Measurements from ENCODE around the gene OSBPL9. TPM values are rescaled to one million over a fixed set of nuclear protein-coding genes. Genes with fewer than 3 reads are reported as not detected.
"Not testable (repeated sequence)": the region's sequence is repeated elsewhere in the genome, so short reads cannot be mapped to it uniquely, and the experiment has no call there.

Gene OSBPL9
- total RNA-seq, 1 experiment from 2014 or later = 47.7 TPM

DNA sequence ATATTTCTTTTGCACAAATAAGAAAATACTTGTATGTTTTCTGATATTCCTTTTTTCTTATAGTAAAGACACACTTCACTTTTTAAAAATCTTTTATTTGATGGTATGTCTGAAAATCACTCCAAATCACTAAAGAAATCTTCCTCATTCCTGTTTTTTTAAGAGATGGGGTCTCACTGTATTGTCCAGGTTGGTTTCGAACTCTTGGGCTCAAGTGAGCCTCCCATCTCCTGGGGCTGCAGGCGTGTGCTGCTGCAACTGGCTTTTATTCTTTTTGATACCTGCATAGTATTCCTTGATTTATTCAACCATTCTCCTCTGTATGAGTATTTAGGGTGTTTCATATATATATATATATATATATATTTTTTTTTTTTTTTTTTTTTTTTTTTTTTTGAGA, 88.1 kb downstream of the OSBPL9 start:
- no peak for DNase-seq (ENCODE audit: extremely low read depth, low read depth)

DNA sequence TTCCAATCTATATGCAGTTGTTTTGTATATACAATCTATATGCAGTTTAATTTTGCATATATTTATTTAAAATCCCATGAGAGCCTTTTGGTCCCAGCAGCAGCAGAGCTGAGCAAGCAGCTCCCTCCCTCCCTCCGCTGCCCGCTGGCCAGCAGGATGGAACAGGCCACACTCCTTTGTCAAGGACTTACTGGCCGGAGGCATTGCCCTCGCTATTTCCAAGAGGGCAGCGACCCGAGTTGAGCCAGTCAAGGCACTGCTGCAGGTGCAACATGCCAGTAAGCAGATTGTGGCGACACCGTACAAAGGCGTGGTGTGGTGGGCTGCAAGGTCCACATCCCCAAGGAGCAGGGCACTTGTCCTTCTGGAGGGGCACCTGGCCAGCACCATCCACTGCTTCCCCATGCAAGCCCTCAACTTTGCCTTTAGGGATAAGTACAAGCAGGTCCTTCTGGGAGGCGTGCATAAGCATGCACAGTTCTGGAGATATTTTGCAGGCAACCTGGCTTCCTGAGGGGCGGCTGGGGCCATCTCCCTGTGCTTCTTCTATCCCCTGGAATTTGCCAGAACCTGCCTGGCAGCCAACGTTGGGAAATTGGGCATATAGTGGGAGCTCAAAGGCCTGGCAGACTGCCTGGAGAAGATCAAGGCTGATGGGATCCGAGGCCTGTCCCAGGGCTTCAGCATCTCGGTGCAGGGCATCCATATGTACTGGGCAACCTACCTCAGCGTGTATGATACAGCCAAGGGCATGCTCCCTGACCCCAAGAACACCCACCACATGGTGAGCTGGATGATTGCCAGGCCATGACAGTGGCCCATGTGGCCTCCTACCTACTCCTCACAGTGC, 92.2 kb downstream of the OSBPL9 start:
- no peak for DNase-seq (ENCODE audit: extremely low read depth, low read depth)

DNA sequence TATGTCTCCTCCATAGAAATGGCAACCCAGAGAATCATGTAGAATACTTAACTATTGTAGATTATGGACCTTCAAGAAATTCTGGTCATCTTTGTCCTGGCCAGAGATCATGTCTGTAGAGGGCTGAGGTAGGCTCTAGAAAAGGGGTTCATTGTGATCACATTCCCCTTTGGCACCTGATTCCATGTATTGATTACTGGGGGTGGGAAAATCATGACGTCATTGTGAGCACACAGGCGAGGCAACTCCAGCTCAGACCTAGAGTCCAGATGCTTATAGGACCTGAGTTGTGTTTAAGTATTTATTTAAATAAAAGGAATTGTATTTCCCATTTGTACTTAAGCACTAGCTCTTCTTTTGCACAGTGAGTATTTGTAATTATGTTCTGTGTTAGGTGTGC, 93.1 kb downstream of the OSBPL9 start:
- DNase-seq (ENCODE audit: extremely low read depth, low read depth) = no peak

DNA sequence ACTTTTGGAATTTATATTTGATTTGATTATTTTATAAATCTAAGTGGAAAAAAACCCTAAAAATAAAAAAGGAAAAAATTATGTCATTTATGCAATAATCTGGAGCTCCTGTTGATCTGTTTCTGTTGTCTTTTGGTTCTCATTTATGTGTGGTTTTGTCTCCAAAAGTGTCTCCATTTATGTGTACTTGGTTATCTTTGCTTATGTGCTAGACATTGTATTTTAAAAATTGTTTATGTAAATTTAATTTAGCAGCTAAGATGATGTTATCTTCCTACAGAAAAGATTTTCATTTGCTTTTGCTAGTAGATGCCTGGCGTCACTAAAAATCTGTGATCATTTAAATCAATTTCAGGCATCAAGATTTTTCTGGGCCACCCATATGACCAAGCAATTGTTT, 95.7 kb downstream of the OSBPL9 start:
- no peak for DNase-seq (ENCODE audit: extremely low read depth, low read depth)

DNA sequence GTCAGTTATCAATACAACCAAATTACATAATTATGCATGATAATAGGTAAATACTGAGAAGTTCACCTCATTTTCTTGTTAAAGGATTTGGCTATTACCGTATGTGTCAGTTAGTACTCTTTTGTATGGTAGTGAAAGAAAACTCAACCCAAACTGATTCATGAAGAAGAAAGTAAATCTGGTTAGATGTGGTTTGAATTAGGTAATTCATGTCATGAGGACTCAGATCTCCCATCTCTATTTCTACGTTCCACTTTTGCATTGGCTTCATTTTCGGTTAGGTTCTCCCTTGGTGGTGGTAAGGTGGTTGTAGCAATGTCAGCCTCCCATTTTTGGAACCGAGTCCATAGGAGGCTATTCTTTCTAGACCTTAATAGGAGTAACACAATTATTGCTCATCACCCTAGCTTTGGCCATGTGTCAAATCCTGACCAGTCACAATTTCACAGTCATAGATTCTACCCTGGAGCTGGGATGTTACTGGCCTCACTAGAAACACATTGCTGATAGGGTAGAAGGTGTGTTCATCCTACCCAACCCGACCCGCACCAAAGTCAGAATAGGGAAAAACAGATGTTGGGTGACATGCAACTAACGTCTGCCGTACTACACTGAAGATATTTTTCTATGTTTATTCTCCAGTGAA, 97.6 kb downstream of the OSBPL9 start:
- DNase-seq (ENCODE audit: extremely low read depth, low read depth) = no peak

DNA sequence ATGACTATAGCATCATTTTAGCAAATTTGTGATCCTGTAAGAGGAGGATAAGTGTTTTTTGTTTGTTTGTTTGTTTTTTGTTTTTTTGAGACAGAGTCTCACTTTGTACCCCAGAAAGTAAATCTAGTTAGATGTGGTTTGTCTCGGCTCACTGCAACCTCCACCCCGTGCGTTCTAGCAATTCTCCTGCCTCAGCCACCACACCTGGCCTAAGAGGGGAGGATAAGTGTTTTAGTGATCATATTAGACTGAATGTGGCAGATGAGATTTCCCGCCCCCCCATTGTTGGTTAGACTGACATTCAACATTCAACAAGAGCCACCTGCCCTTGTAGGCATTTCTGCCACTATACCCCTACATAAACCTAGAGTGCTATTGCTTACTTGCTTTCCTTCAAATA, 98.5 kb downstream of the OSBPL9 start:
- no peak for DNase-seq (ENCODE audit: extremely low read depth, low read depth)

DNA sequence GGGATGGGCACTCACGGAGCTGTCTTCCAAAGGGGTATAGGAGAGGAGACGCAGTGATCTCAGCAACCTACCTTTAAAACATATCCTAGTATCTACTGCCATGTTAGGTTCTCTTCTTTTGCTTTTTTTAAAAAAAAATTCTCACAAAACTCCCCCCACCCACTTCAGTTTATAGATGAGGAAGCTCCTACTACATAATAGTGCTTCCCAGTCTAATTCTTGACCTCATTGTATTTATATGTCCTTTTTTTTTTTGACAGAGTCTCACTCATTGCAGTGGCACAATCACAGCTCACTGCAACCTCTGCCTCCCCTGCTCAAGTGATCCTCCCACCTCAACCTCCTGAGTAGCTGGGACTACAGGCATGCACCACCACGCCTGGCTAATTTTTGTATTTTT, 99.9 kb downstream of the OSBPL9 start:
- DNase-seq (ENCODE audit: extremely low read depth, low read depth) = no peak

DNA sequence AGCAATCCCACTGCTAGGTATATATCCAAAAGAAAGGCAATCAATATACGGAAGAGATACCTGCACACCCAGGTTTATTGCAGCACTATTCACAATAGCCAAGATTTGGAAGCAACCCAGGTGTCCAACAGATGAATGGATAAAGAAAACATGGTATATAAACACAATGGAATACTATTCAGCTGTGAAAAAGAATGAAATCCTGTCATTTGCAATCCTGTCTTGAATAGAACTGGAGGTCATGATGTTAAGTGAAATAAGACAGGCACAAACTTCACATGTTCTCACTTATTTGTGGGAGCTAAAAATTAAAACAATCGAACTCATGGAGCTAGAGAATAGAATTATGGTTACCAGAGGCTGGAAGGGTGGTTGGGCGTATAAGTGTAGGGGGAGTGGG, 101.0 kb downstream of the OSBPL9 start:
- DNase-seq (ENCODE audit: extremely low read depth, low read depth) = no peak

DNA sequence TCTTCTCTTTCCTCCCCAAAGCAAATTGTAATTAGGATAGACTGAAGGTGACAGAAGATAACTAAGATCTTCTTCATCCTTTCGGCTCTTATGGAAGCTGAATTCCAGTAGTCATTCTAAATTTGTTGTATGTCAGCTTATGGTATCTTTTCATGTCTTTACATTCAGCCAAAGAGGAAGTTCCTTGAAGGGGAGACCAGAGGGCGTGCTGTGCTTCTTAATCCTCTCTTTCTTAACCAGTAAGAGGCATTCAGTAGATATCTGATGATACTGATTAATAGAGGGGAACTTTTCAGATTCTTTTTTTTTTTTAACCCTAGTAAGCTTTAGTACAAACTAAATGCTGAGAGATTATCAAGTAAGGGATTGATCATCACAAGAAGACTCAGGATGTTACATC, 102.3 kb downstream of the OSBPL9 start:
- DNase-seq (ENCODE audit: extremely low read depth, low read depth) = no peak

DNA sequence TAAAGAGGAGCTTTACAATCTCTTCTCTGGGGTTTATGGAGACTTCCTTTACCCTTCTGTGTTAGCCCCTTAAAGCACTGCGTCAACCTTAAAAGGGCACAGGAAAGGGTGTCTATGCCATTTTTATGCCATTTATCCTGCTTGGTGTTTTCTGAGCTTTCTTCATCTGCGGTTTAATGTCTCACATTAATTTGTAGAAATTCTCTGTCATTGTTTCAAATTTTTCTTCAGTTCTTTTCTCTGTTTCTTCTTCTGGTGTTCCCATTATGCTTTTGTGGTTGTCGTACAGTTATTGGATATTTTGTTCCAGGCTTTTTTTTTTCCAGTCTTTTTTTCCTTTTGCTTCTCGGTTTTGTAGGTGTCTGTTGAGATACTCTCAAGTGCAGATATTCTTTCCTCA, 107.9 kb downstream of the OSBPL9 start:
- no peak for DNase-seq (ENCODE audit: extremely low read depth, low read depth)

DNA sequence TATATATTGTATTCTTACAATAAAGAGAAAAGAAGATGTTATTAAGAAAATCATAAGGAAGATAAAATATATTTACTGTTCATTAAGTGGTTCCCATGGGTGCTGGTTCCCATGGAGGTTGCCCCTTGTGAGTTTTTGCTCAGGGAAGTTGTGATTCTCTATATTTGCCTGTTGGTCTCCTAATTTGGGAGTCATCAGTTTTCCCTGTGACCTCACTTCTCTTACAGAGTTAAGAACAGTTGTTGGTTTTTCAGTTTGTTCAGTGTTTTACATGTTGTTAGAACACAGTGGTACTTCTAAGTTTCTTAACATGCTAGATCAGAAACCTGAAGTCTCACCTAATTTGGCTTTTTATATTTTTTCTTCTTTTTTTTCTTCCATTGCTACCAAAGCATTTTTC, 109.2 kb downstream of the OSBPL9 start:
- DNase-seq (ENCODE audit: extremely low read depth, low read depth) = no peak

DNA sequence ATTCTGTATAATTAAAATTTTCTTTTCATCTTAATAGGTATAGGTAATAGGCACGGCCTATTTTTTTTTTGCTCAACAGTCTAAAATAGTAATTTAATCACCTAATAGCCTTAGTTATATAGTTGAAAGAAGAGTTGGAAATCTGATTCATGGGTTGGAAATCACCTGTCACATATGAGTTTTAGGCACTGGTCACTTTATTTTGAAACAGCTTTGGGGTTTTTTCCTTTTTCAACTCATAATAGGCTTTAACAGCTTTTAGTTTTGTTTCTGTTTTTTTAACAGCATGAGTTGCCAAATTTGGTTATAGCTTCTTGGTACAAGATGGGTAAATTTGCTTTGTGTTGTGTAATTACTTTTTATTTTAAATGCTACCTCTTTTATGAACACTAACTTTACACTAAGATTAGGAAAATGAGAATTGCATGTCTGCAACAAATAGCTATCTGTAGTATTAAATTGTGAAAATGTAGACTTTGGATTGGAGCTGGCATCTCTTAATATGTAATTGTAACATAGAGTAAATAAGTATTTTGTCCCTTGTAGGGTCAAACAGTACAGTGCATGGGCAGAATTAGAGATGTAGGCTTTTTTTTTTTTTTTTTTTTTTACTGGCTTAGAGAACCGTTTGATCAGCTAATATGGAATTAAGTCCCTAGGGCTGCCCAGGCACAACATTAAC, 109.8 kb downstream of the OSBPL9 start:
- DNase-seq (ENCODE audit: extremely low read depth, low read depth) = no peak

DNA sequence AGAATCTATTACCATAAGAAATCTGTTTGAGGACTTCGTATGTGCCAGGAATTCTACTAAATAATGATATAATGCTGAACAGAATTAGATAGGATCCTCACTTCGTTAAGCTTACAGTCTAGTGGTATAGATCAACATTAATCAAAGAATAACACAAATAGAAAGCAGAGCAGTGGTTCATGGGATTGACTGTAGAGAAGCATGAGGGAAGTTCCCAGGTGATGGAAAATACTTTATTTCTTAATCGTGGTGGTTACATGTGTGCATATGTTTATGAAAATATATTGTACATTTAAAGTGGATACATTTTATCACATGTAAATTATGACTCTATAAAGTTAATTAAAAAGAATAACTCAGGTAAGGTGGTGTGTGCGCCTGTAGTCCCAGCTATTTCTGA, 110.5 kb downstream of the OSBPL9 start:
- DNase-seq (ENCODE audit: extremely low read depth, low read depth) = no peak

DNA sequence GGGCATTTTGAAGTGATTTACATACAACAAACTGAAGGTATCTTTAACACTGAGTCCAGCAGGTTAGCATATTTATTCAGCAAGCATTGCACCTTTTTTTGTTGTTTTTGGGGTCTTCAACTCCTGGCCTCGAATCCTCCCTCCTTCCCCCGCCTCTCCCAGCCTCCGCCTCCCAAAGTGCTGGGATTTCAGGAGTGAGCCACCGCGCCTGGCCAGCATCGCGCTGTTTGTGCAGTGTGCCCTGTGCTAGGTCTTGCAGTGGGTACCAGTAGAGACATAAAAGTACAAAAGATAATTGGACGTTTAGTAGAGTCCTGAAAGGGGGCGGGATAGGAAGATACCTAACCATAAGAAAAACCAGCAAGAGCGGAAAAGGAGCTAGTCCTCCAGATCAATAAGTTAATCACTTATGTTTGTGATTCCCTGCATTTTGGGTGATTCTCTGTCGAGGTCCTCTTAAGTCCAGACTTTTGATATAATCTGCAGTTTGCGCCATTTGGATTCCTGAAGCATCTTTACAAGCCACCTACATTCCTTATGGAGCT, 111.8 kb downstream of the OSBPL9 start:
- DNase-seq (ENCODE audit: extremely low read depth, low read depth) = no peak

DNA sequence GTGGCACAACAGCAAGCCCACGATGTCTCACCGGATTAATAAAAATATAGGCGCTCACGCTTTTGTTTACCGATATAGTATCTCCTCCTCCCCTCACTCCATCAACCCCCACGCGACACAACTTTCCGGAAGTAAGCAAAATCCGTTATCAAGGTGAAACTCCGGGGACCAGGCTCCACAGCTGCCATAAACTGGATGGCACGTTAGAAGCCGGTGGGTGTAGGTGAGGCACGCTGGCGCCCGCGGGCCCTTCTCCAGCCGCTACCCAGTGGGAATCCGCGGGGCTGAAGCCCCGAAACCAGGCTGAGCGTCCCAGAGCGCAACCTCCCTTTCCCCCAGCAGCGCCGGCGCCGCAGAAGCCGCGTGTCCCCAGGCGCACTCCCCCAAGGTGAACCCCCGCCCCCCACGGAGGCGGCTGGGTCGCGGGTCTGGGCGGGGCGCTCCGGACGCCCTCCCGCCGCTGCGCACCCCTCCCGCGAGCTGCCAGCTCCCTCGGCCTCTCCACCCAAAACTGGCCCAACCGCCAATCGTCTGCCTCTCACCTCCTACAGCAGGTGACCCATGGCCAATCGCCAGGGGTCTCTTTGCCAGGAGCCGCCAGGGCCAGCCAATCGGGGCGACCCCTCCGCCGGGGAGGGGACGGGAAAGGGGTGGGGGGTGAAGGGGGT, 112.4 kb downstream of the OSBPL9 start:
- peak; percentile 79 for DNase-seq (ENCODE audit: extremely low read depth, low read depth)

DNA sequence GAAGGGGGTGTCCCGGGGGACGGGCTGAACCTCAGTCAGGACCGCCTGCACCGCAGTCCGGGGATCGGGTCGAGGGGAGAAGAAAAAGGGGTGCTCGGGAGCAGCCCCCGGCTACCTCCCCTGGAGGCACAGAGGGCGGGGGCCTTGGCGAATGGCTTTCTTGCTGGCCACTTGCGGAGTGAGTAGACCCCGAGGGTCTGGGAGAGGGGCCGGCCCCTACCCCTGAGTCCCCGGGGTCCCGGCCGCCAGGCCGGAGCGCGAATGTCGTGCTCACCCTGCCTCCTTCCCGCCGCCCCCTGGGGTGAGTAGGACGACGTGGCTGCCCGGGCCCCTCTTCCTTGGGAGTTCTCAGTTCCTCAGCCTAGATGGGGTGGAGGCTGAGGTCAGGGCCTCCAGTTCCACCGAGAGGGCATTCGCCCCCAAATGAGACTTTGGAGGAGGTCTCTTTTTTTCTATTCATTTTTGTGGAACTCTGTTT, 113.0 kb downstream of the OSBPL9 start:
- no peak for DNase-seq (ENCODE audit: extremely low read depth, low read depth)

DNA sequence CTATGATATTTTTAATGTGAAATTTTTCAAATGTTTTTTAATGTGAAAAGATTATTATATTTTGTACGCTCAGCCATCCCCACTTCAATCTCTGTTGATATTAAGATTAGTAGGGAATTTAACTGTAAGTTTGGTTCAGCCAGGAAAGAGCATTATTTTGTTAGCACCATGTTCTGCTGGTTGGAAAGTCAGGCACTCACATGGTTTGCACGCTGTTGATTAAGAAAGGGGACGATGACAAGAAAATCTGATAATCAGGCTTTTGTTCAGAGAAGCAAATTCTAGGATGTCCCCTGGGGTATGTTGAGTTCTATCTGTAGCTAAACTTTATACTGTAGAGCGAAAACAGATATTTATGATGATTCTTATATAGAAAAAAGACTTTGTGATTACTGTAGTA, 115.1 kb downstream of the OSBPL9 start:
- DNase-seq (ENCODE audit: extremely low read depth, low read depth) = no peak

DNA sequence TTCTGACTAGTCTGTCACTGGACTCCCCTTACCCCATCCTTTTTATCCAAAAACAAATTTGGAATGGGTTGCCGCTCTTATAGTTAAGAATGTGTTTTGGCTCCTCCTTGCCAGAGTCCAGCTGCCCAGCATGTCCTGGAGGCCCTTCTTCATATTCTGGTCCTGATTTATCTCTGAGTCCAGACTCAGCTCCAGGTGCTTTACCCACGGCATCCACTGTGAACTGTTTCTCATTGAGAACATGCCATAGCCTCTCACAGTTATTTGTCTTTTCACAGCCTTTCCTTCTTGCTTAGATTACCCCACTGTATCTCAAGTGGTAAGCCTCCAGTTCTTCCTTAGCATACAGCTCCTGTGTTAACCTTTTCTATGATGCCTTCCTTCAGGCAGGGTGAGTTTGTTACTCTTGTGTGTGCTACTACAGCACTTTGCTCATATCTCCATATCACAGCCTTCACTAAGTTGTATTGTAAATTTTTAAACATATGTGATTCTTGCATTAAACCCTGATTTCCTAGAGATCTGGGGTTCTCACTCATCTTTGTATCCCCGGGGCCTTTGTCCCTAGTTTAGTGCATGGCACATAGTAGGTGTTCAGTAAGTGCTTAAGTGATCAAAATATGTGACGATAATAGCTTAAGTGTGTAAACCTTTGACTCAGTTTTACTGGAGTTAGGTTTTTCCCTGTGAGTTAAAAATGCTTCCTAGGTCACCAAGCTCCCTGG, 116.0 kb downstream of the OSBPL9 start:
- no peak for DNase-seq (ENCODE audit: extremely low read depth, low read depth)

DNA sequence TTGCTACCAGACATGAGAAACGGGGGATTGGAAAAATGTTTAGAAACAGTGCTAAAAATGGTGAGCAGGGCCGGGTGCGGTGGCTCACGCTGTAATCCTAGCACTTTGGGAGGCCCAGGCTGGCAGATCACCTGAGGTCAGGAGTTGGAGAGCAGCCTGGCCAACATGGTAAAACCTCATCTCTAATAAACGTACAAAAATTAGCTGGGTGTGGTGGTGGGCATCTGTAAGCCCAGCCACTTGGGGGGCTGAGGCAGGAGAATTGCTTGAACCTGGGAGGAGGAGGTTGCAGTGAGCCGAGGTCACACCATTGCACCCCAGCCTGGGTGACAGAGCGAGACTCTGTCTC, 116.5 kb downstream of the OSBPL9 start:
- DNase-seq (ENCODE audit: extremely low read depth, low read depth) = not testable (repeated sequence)

DNA sequence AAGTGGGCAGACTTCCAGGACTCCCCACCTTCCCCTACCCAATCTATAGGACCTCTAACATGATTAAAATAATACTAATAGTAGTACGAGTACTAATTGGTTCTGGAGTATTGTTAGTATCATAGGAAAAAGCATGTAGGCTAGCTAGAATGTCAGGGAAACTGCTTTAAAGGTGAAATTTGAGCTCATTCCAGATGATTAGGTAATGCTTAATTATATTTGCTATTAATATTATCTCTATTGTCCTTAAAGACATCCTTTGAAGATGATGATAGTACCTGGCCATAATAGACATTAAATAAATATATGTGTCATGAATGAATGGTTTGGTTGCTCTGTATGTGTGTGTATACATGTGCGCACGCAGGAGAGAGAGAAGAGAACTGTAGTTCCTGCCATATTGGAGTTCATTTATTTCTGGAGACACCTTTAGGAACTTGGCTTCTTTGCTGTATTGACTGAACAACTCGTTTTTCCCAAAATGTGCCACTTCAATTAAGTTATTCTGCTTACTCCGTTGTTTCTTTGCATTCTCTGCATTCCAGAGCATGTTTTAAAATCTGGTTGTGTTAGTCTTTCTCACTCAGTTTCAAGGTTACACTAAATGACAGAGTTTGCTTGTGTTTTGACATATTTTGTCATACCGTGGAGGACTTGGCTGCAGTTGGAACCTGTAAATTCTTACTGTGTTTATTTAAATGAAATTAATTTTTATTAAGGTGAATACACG, 117.1 kb downstream of the OSBPL9 start:
- no peak for DNase-seq (ENCODE audit: extremely low read depth, low read depth)
